ENCODE data around the gene MIPEP.

The MIPEP gene

GRCh38 chr13:23731709-23732108, 157.5 kb downstream of the MIPEP start:
- in situ Hi-C loops (cut with MboI; ENCODE audit: low pct_unique_long_range_greater_than_20kb, low sequenced_read_pairs, unreplicated experiment), result no loop called here
- TF ChIP-seq, protein P1, sequence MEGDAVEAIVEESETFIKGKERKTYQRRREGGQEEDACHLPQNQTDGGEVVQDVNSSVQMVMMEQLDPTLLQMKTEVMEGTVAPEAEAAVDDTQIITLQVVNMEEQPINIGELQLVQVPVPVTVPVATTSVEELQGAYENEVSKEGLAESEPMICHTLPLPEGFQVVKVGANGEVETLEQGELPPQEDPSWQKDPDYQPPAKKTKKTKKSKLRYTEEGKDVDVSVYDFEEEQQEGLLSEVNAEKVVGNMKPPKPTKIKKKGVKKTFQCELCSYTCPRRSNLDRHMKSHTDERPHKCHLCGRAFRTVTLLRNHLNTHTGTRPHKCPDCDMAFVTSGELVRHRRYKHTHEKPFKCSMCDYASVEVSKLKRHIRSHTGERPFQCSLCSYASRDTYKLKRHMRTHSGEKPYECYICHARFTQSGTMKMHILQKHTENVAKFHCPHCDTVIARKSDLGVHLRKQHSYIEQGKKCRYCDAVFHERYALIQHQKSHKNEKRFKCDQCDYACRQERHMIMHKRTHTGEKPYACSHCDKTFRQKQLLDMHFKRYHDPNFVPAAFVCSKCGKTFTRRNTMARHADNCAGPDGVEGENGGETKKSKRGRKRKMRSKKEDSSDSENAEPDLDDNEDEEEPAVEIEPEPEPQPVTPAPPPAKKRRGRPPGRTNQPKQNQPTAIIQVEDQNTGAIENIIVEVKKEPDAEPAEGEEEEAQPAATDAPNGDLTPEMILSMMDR (IDR thresholded peaks at IDR 0.05; ENCODE audit: extremely low read depth, insufficient read depth, missing control alignments), result no peak
- DNase-seq (ENCODE audit: low spot score), result no peak

DNA sequence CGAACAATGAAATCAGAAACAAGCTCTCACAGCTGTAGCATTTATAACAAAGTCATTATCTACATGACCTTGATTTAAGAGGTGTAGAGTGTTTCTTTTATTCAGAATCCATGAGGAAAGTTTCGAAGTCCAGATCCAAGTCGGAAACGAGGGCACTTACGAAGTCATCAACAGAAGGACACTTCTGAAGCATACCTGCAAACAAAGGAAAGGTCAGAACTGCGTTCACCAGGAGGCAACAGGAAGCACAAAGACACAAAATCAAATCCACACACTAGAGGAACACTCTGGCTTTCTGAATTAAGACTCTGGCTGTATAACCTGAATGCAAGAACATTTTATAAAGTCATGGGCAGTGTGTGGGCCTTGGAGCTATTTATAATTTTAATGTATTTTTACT, 158.9 kb downstream of the MIPEP start:
- DNase-seq (ENCODE audit: low spot score), result no peak
- in situ Hi-C loops (cut with MboI; ENCODE audit: low pct_unique_long_range_greater_than_20kb, low sequenced_read_pairs, unreplicated experiment), result no loop called here
- TF ChIP-seq, protein P1 (IDR thresholded peaks at IDR 0.05; ENCODE audit: extremely low read depth, insufficient read depth, missing control alignments), result no peak

GRCh38 chr13:23729531-23729930, 159.7 kb downstream of the MIPEP start:
- in situ Hi-C loops (cut with MboI; ENCODE audit: low pct_unique_long_range_greater_than_20kb, low sequenced_read_pairs, unreplicated experiment), result no loop called here
- no peak for DNase-seq (ENCODE audit: low spot score)
- TF ChIP-seq, protein P1 (IDR thresholded peaks at IDR 0.05; ENCODE audit: extremely low read depth, insufficient read depth, missing control alignments), result no peak

DNA sequence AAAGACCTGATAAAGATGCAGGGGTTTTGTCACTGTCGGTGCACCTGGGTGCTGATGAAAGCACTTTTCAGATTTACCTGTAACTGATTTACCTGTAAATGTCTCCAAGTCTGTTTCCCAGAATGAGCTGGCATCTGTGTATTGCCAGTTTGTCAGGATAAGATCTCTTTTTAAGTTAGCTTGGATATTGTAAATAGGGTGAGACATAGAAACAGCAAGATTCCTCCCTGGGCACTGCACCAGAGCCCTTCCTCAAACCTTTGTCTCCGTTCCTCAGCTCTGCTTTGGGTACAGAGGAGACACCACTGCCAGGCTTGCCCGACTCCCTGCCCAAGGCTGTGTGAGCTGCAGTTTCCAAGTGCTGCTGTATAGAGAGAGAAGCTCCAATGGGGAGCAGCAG, 160.4 kb downstream of the MIPEP start:
- in situ Hi-C loops (cut with MboI; ENCODE audit: low pct_unique_long_range_greater_than_20kb, low sequenced_read_pairs, unreplicated experiment), result no loop called here
- DNase-seq (ENCODE audit: low spot score), result no peak
- TF ChIP-seq, protein P1 (IDR thresholded peaks at IDR 0.05; ENCODE audit: extremely low read depth, insufficient read depth, missing control alignments), result no peak

- TF ChIP-seq, protein P1 (IDR thresholded peaks at IDR 0.05; ENCODE audit: extremely low read depth, insufficient read depth, missing control alignments), result no peak
- in situ Hi-C loops (cut with MboI; ENCODE audit: low pct_unique_long_range_greater_than_20kb, low sequenced_read_pairs, unreplicated experiment), result no loop called here
- DNase-seq (ENCODE audit: low spot score), result no peak
These were observed 163.3 kb downstream of the MIPEP start for GRCh38 chr13:23725922-23726321.

DNA sequence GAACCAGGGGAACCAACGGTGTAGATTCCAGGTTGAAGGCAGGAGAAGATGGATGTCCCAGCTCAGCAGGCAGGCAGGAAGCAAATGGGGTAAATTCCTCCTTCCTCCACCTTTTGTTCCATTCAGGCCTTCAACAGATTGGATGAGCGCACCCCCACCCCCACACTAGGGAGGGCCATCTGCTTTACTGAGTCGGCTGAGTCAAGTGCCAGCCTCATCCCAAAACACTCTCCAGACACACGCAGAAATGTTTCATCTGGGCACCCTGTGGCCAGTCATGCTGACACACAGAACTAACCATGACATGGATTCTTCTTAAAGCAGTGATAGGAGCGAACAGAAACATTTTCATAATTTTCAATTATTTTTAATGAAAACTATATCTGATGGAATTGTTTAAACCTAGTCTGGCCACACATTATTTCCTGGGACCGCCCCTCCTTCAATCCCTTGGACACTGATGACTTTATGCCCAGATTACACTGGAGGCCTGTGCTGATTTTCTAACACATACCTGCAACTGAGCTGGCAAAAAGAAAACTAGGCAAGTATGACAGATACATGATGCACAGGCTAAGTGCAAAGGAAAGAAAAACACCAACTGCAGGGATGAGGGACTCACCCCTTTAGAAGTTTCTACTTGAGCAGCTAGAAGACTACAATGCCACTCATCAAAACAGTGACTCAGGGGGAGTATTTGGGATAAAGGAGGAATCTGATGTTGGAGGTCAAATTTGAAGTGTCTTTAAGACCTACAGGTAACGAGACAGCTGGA, 164.8 kb downstream of the MIPEP start:
- TF ChIP-seq, protein P1 (IDR thresholded peaks at IDR 0.05; ENCODE audit: extremely low read depth, insufficient read depth, missing control alignments), result no peak
- DNase-seq (ENCODE audit: low spot score), result no peak
- in situ Hi-C loops (cut with MboI; ENCODE audit: low pct_unique_long_range_greater_than_20kb, low sequenced_read_pairs, unreplicated experiment), result no loop called here

All from GM13977 (cell line).